Retina (tissue), 1 donor: ENCODE data around the gene INHBE.
"Not testable (repeated sequence)": the region's sequence is repeated elsewhere in the genome, so short reads cannot be mapped to it uniquely, and the experiment has no call there.

Experiments
- DNase-seq: peaks from one replicate; pipeline ENCODE4 v3.0.0-alpha.2; 2016

The INHBE gene

GRCh38 chr12:57500213-57500612 lies 45.1 kb downstream of the INHBE start:
- no peak for DNase-seq

GRCh38 chr12:57502311-57502969 lies 47.3 kb downstream of the INHBE start:
- not testable (repeated sequence) for DNase-seq

GRCh38 chr12:57506541-57506940 lies 51.4 kb downstream of the INHBE start:
- DNase-seq: not testable (repeated sequence)
